ENCODE results near the gene ERICH3.

Gene ERICH3

GRCh38 chr1:74571493-74571800 is 102.1 kb downstream of the ERICH3 start:
- peaks cover 2% of the 10 kb centered on the region; the same call in 1 of the 2 replicates for H3K27me3 ChIP-seq (replicated peaks; ENCODE audit: control insufficient read depth, insufficient read depth, low read length)
- no peak for TF ChIP-seq CTCF (IDR thresholded peaks at IDR 0.05; ENCODE audit: insufficient read depth, low read length, poor library complexity, severe bottlenecking)
- no peaks in the 10 kb centered on the region for H3K36me3 ChIP-seq (ENCODE audit: control insufficient read depth, insufficient read depth, low read length)
- DNase-seq (ENCODE audit: extremely low read depth, insufficient read length) = no peak
- no peak overlapping the region for H3K4me3 ChIP-seq (replicated peaks; ENCODE audit: low read depth, low read length)

- TF ChIP-seq CTCF (IDR thresholded peaks at IDR 0.05; ENCODE audit: insufficient read depth, low read length, poor library complexity, severe bottlenecking) = no peak
- no peak overlapping the region for H3K4me3 ChIP-seq (replicated peaks; ENCODE audit: low read depth, low read length)
- peaks cover 2% of the 10 kb centered on the region; the same call in 1 of the 2 replicates for H3K27me3 ChIP-seq (replicated peaks; ENCODE audit: control insufficient read depth, insufficient read depth, low read length)
- no peak for DNase-seq (ENCODE audit: extremely low read depth, insufficient read length)
- H3K36me3 ChIP-seq (ENCODE audit: control insufficient read depth, insufficient read depth, low read length) = no peaks in the 10 kb centered on the region
Measured at GRCh38 chr1:74570797-74571492, 102.6 kb downstream of the ERICH3 start.

- no peak for DNase-seq (ENCODE audit: extremely low read depth, insufficient read length)
- no peak overlapping the region for H3K4me3 ChIP-seq (replicated peaks; ENCODE audit: low read depth, low read length)
- no peaks in the 10 kb centered on the region for H3K36me3 ChIP-seq (ENCODE audit: control insufficient read depth, insufficient read depth, low read length)
- no peaks in the 10 kb centered on the region; the same call in 1 of the 2 replicates for H3K27me3 ChIP-seq (replicated peaks; ENCODE audit: control insufficient read depth, insufficient read depth, low read length)
- no peak for TF ChIP-seq CTCF (IDR thresholded peaks at IDR 0.05; ENCODE audit: insufficient read depth, low read length, poor library complexity, severe bottlenecking)
Measured at GRCh38 chr1:74549932-74550331, 123.7 kb downstream of the ERICH3 start.

GRCh38 chr1:74548961-74549750 is 124.4 kb downstream of the ERICH3 start:
- no peak overlapping the region for H3K4me3 ChIP-seq (replicated peaks; ENCODE audit: low read depth, low read length)
- no peaks in the 10 kb centered on the region; the same call in 1 of the 2 replicates for H3K27me3 ChIP-seq (replicated peaks; ENCODE audit: control insufficient read depth, insufficient read depth, low read length)
- no peaks in the 10 kb centered on the region for H3K36me3 ChIP-seq (ENCODE audit: control insufficient read depth, insufficient read depth, low read length)
- no peak for TF ChIP-seq CTCF (IDR thresholded peaks at IDR 0.05; ENCODE audit: insufficient read depth, low read length, poor library complexity, severe bottlenecking)
- no peak for DNase-seq (ENCODE audit: extremely low read depth, insufficient read length)

- H3K27me3 ChIP-seq (replicated peaks; ENCODE audit: control insufficient read depth, insufficient read depth, low read length) = no peaks in the 10 kb centered on the region; the same call in 1 of the 2 replicates
Measured at GRCh38 chr1:74545821-74546220, 127.8 kb downstream of the ERICH3 start.

More at GRCh38 chr1:74545821-74546220, 127.8 kb downstream of the ERICH3 start:
- Histone ChIP-seq H3K36me3 (ENCODE audit: control insufficient read depth, insufficient read depth, low read length) (no peaks in the 10 kb centered on the region), H3K4me3 (replicated peaks; ENCODE audit: low read depth, low read length) (no peak overlapping the region)
- TF ChIP-seq CTCF (IDR thresholded peaks at IDR 0.05; ENCODE audit: insufficient read depth, low read length, poor library complexity, severe bottlenecking) = no peak
- DNase-seq (ENCODE audit: extremely low read depth, insufficient read length) = no peak
